Naive thymus-derived CD4-positive, alpha-beta T cell (primary cell): ENCODE results near the gene RIC3. TPM values are rescaled to one million over a fixed set of nuclear protein-coding genes. Genes with fewer than 3 reads are reported as not detected.

Experiments
- ATAC-seq: fragments of 150-1000 bp; cut with Tn5 transposase; 2 replicates; pipeline ENCODE4 v1.10.0; 2021; ENCODE audit warnings: mild to moderate bottlenecking, moderate library complexity
- CTCF ChIA-PET: fragments of 350-600 bp; sonication (Branson Sonifier 250); formaldehyde crosslinking; loops from one replicate; lab custom pipeline; 2021; ENCODE audit warnings: antibody characterized with exemption; lab: Charles Lee
- POLR2A ChIA-PET: fragments of 350-600 bp; sonication (Branson Sonifier 250); formaldehyde crosslinking; loops from one replicate; lab custom pipeline; 2021; ENCODE audit warnings: antibody characterized with exemption, inconsistent platforms; lab: Charles Lee
- DNase-seq, 9 donors: peaks; one replicate each; pipeline versions ENCODE4 v3.0.0 to v3.0.0-alpha.2; 2020 to 2022; ENCODE audit warnings: mixed read lengths in 1 of 9
- H3K27ac ChIP-seq: one replicate; pipeline ENCODE4 v1.7.0; 2013; ENCODE audit warnings: mild to moderate bottlenecking, low read depth, low read length, moderate library complexity
- H3K27me3 ChIP-seq, 2 donors: one replicate each; pipeline ENCODE4 v1.7.0; 2013; ENCODE audit warnings: low read length in 2 of 2, mild to moderate bottlenecking in 2 of 2, moderate library complexity in 2 of 2; ENCODE audit not compliant: control insufficient read depth in 2 of 2, insufficient read depth in 2 of 2
- H3K36me3 ChIP-seq, 3 experiments: 1 replicate in 2 of 3; 2 replicates in 1 of 3; pipeline ENCODE4 v1.7.0; 2013; ENCODE audit warnings: low read length in 3 of 3, mild to moderate bottlenecking in 3 of 3, moderate library complexity in 1 of 3; ENCODE audit not compliant: insufficient read depth in 3 of 3, control insufficient read depth in 2 of 3
- H3K4me1 ChIP-seq, 2 donors: one replicate each; pipeline ENCODE4 v1.7.0; 2013; ENCODE audit warnings: low read length in 2 of 2, mild to moderate bottlenecking in 2 of 2, moderate library complexity in 1 of 2; ENCODE audit not compliant: control insufficient read depth in 2 of 2, insufficient read depth in 2 of 2
- H3K4me3 ChIP-seq: 2 replicates; pipeline ENCODE4 v1.7.0; 2013; ENCODE audit warnings: mild to moderate bottlenecking, low read length
- H3K9me3 ChIP-seq, 3 experiments: 1 replicate in 2 of 3; 2 replicates in 1 of 3; pipeline ENCODE4 v1.7.0; 2013; ENCODE audit warnings: low read length in 3 of 3; ENCODE audit not compliant: control insufficient read depth in 2 of 3
- H3K27ac Mint-ChIP-seq, 9 donors: one replicate each; pipeline ENCODE4 v1.8.0; 2020 to 2022; ENCODE audit warnings: mixed read lengths in 9 of 9, mild to moderate bottlenecking in 8 of 9, moderate library complexity in 5 of 9, inconsistent platforms in 2 of 9
- H3K27me3 Mint-ChIP-seq, 5 donors: one replicate each; pipeline ENCODE4 v1.8.0; 2021 to 2022; ENCODE audit warnings: mixed read lengths in 5 of 5, mild to moderate bottlenecking in 1 of 5
- H3K36me3 Mint-ChIP-seq, 5 donors: one replicate each; pipeline ENCODE4 v1.8.0; 2020 to 2022; ENCODE audit warnings: mixed read lengths in 5 of 5, mild to moderate bottlenecking in 3 of 5, inconsistent platforms in 1 of 5
- H3K4me1 Mint-ChIP-seq, 7 donors: one replicate each; pipeline ENCODE4 v1.8.0; 2020 to 2022; ENCODE audit warnings: mixed read lengths in 7 of 7, mild to moderate bottlenecking in 3 of 7, inconsistent platforms in 1 of 7
- H3K4me3 Mint-ChIP-seq, 10 donors: one replicate each; pipeline ENCODE4 v1.8.0; 2020 to 2022; ENCODE audit warnings: mild to moderate bottlenecking in 10 of 10, mixed read lengths in 10 of 10, moderate library complexity in 6 of 10, inconsistent platforms in 2 of 10
- H3K9me3 Mint-ChIP-seq, 11 donors: one replicate each; pipeline ENCODE4 v1.8.0; 2020 to 2022; ENCODE audit warnings: mixed read lengths in 11 of 11, mild to moderate bottlenecking in 4 of 11, inconsistent platforms in 1 of 11, moderate library complexity in 1 of 11
- intact Hi-C, 2 donors: fragments of 100-400 bp; cut with micrococcal nuclease; formaldehyde crosslinking; loops; one replicate each; pipeline ENCODE4 v1.15.1; 2023
- polyA plus RNA-seq, 2 donors: library from polyadenylated mRNA; unstranded; fragments of 300-500 nt; fragmentation: Illumina TruSeq; gene quantifications; one replicate each; pipeline ENCODE4 v1.2.3, GENCODE V29; 2021
- total RNA-seq, 6 experiments: library from RNA in 5 of 6; stranded (reverse) in 5 of 6; gene quantifications; 1 replicate in 5 of 6; 2 replicates in 1 of 6; pipeline ENCODE4 v1.2.3 and lab custom pipeline; 2021 to 2026

Gene RIC3
- total and polyA plus RNA-seq, 7 experiments from 2014 or later: 2.5 to 66.9 (median 32.7) TPM

GRCh38 chr11:8071616-8072581, 96.9 kb downstream of the RIC3 start:
- peaks cover 0 to 2% (median 0%) of the 10 kb centered on the region in 7 donors for H3K4me1 Mint-ChIP-seq
- Histone ChIP-seq H3K4me1 (no peaks in the 10 kb centered on the region), H3K27me3 (no peaks in the 10 kb centered on the region), H3K4me3 (no peak overlapping the region), H3K27ac (no peak overlapping the region), H3K36me3 (no peaks in the 10 kb centered on the region), H3K9me3 (no peaks in the 10 kb centered on the region)
- peaks cover 17 to 26% (median 24%) of the 10 kb centered on the region in 5 donors for H3K27me3 Mint-ChIP-seq
- no peaks in the 10 kb centered on the region for H3K9me3 Mint-ChIP-seq
- DNase-seq (no peak), ATAC-seq (peak; percentile 20)
- no peak overlapping the region for H3K27ac Mint-ChIP-seq
- CTCF ChIA-PET: no interaction called here
- intact Hi-C loops: no loop called here
- POLR2A ChIA-PET: no interaction called here
- H3K4me3 Mint-ChIP-seq: no peak overlapping the region
- peaks cover 0 to 1% (median 0%) of the 10 kb centered on the region in 5 donors for H3K36me3 Mint-ChIP-seq

DNA sequence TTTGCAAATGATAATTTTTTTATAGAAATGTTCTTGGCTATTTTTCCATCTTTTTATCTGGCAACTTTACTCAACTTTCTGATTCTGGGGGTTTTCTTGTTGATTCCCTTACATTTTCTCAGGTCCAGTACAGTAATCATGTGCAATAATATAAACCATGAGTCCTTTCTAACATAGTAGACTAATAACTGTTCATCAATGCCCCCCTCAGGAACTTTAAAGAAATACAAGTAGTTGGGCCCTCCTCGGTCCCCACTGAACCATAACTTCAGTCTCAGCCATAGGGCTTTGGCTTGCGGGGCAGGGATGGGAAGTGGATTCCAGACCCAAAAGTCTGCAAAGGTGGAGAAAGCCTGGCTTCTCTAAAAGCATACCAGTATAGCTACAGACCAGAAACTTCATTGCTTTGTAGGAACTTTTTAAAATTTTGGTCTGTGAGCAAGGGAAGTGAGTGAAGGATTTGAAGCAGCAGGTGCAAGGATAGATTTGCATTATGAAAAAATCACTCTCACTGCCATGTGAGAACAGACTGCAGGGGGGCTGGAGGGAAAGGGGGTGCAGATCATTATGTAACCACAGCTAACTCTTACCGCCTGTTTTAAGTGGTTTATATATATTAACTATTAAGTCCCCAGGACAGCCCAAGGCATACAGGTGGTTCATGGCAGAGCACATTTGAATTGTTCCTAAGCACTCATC, 98.3 kb downstream of the RIC3 start:
- ChIA-PET CTCF (interaction anchor here (0.7 kb wide), 1 partner anchor 26 kb away, joined by 3 read pairs; no protein-coding TSS in a partner anchor), POLR2A (no interaction called here)
- intact Hi-C loops: no loop called here
- no peaks in the 10 kb centered on the region for H3K9me3 Mint-ChIP-seq
- no peaks in the 10 kb centered on the region for H3K27me3 ChIP-seq
- H3K9me3 ChIP-seq: no peaks in the 10 kb centered on the region
- no peaks in the 10 kb centered on the region for H3K36me3 ChIP-seq
- no peak overlapping the region for H3K4me3 Mint-ChIP-seq
- DNase-seq (no peak), ATAC-seq (no peak)
- H3K27ac ChIP-seq: no peak overlapping the region
- H3K4me1 Mint-ChIP-seq: peaks cover 0 to 2% (median 0%) of the 10 kb centered on the region in 7 donors
- no peaks in the 10 kb centered on the region for H3K4me1 ChIP-seq
- no peak overlapping the region for H3K27ac Mint-ChIP-seq
- H3K36me3 Mint-ChIP-seq: peaks cover 0 to 1% (median 0%) of the 10 kb centered on the region in 5 donors
- peaks cover 19 to 29% (median 24%) of the 10 kb centered on the region in 5 donors for H3K27me3 Mint-ChIP-seq
- H3K4me3 ChIP-seq: no peak overlapping the region

- H3K4me1 ChIP-seq: no peaks in the 10 kb centered on the region
- POLR2A ChIA-PET: no interaction called here
- Mint-ChIP-seq H3K36me3 (peaks cover 0 to 1% (median 0%) of the 10 kb centered on the region in 5 donors), H3K27ac (no peak overlapping the region), H3K27me3 (peaks cover 19 to 29% (median 24%) of the 10 kb centered on the region in 5 donors), H3K4me1 (peaks cover 0 to 2% (median 0%) of the 10 kb centered on the region in 7 donors), H3K4me3 (no peak overlapping the region), H3K9me3 (no peaks in the 10 kb centered on the region)
- no peak overlapping the region for H3K4me3 ChIP-seq
- intact Hi-C loops: no loop called here
- H3K9me3 ChIP-seq: no peaks in the 10 kb centered on the region
- DNase-seq (no peak), ATAC-seq (no peak)
- H3K27me3 ChIP-seq: no peaks in the 10 kb centered on the region
- no peaks in the 10 kb centered on the region for H3K36me3 ChIP-seq
- H3K27ac ChIP-seq: no peak overlapping the region
- CTCF ChIA-PET: no interaction called here
Measured at GRCh38 chr11:8069771-8070170, 99.1 kb downstream of the RIC3 start.

- ChIA-PET CTCF (interaction anchor here (0.7 kb wide), 1 partner anchor 26 kb away, joined by 3 read pairs; no protein-coding TSS in a partner anchor), POLR2A (no interaction called here)
- ATAC-seq: no peak
- H3K4me1 Mint-ChIP-seq: peaks cover 0 to 2% (median 0%) of the 10 kb centered on the region in 7 donors
- H3K4me3 Mint-ChIP-seq: no peak overlapping the region
- Histone ChIP-seq H3K4me1 (no peaks in the 10 kb centered on the region), H3K27ac (no peak overlapping the region), H3K9me3 (no peaks in the 10 kb centered on the region), H3K4me3 (no peak overlapping the region), H3K27me3 (no peaks in the 10 kb centered on the region), H3K36me3 (no peaks in the 10 kb centered on the region)
- intact Hi-C loops: no loop called here
- no peak overlapping the region for H3K27ac Mint-ChIP-seq
- H3K27me3 Mint-ChIP-seq: peaks cover 19 to 29% (median 22%) of the 10 kb centered on the region in 5 donors
- peaks cover 0 to 1% (median 0%) of the 10 kb centered on the region in 5 donors for H3K36me3 Mint-ChIP-seq
- no peak for DNase-seq
- no peaks in the 10 kb centered on the region for H3K9me3 Mint-ChIP-seq
Measured at GRCh38 chr11:8068605-8069221, 100.1 kb downstream of the RIC3 start.

DNA sequence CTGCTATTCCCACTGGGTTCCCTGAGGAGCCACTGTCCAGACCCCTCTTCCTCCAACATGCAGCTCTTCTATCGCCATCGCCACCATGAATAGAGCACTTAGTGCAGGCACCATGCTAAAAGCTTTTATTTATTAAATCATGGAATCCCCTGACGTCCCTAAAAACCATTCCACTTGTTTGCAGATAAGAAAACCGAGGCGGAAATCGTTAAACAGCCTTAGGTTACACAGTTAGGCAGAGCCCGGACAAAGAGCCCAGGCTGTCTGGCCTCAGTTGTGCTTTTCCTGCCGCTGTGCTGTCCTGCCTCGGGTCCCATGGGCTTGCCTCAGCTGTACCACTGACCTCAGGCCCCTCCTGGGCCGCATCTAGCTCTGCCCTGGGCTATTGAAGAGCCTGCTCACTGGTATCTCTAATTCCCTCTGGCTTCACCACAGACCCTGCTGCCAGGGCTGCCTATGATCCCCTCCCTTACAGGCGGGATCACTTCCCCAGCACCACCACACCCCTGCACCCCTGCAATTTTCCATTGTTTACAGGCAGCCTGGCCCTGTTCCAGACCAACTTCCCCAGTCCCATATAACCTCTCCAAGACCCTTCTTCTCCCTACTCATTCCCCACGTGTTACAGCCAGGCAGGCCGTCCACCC, 100.8 kb downstream of the RIC3 start:
- ATAC-seq (no peak), DNase-seq (no peak)
- Histone ChIP-seq H3K36me3 (no peaks in the 10 kb centered on the region), H3K4me3 (no peak overlapping the region), H3K27me3 (no peaks in the 10 kb centered on the region), H3K27ac (no peak overlapping the region), H3K4me1 (no peaks in the 10 kb centered on the region), H3K9me3 (no peaks in the 10 kb centered on the region)
- ChIA-PET POLR2A (no interaction called here), CTCF (interaction anchor here (1.4 kb wide), 1 partner anchor 21 kb away, joined by 3 read pairs; no protein-coding TSS in a partner anchor)
- Mint-ChIP-seq H3K4me3 (no peak overlapping the region), H3K27ac (no peak overlapping the region), H3K36me3 (peaks cover 0 to 1% (median 0%) of the 10 kb centered on the region in 5 donors), H3K4me1 (peaks cover 0 to 2% (median 0%) of the 10 kb centered on the region in 7 donors), H3K9me3 (no peaks in the 10 kb centered on the region), H3K27me3 (peaks cover 18 to 29% (median 20%) of the 10 kb centered on the region in 5 donors)
- intact Hi-C loops: no loop called here

DNA sequence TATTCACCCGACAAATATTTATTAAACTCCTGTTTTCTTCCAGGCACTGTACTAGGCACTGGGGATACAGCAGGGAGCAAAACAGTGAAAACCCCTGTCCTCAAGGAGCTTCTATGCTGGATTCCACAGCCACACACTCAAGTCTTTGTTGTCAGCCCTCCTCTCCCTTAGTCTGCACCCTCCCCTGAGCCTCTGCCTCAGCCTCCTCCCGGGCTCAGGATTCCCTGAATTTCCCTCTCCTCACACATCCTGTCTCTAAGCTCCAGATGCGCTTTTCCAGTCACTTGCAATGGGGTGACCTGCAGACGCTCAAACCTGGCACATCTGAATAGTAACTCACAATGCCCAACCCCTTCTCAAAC, 101.3 kb downstream of the RIC3 start:
- intact Hi-C loops: no loop called here
- ChIA-PET CTCF (interaction anchor here (1.4 kb wide), 1 partner anchor 21 kb away, joined by 3 read pairs; no protein-coding TSS in a partner anchor), POLR2A (no interaction called here)
- H3K27me3 Mint-ChIP-seq: peaks cover 18 to 29% (median 20%) of the 10 kb centered on the region in 5 donors
- no peaks in the 10 kb centered on the region for H3K27me3 ChIP-seq
- H3K4me3 ChIP-seq: no peak overlapping the region
- peaks cover 0 to 1% (median 0%) of the 10 kb centered on the region in 5 donors for H3K36me3 Mint-ChIP-seq
- ATAC-seq: no peak
- no peaks in the 10 kb centered on the region for H3K9me3 Mint-ChIP-seq
- no peak overlapping the region for H3K27ac ChIP-seq
- H3K4me1 Mint-ChIP-seq: peaks cover 0 to 2% (median 0%) of the 10 kb centered on the region in 7 donors
- H3K4me3 Mint-ChIP-seq: no peak overlapping the region
- H3K27ac Mint-ChIP-seq: no peak overlapping the region
- DNase-seq: no peak
- no peaks in the 10 kb centered on the region for H3K4me1 ChIP-seq
- H3K9me3 ChIP-seq: no peaks in the 10 kb centered on the region
- H3K36me3 ChIP-seq: no peaks in the 10 kb centered on the region
